ENCODE measurements around the gene RPS5.

The RPS5 gene

DNA sequence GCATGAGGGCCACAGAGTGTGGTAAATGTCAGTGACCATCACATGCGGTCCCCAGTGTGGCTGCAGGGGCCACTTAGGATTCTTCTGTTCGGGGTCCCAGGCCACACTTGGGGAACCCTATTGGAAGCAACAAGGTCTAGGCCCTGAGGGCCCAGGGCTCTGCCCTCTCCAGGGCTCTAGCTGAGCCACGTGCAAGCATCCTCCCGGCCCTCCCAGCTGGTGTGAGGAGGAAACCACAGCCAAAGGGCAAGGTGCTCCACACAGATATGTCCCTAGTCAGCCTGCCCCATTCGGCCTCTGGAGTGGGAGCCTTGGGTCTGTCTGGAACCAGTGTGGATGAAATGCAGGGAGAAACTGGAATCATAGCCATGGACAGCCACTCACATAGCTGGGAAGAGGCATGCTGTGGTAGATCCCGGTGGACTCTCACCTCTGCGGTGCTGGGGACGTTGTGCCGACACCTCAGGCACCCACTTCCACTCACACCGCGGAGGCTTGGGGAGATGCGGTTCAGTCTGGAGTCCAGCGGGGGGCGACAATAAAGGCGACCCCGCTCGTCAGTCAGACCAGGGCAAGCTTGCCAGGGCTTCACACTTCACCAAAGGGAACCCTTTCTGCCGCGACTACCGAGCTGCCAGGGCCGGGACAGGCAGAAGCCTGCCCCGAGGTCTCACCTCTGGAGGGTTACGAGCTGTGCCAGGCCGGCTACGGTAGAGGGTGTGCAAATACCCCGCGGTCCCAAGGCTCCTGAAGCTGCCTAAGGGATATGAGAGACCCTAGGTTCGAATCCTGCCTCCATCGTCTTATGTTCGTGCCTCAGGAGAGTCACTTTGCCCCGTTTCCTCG, 20.3 kb upstream of the RPS5 start:
- Histone ChIP-seq H3K9ac (ENCODE audit: low read length) (no peak overlapping the region), H3K27ac (ENCODE audit: low read length) (no peak overlapping the region), H3K4me3 (ENCODE audit: low read length) (no peak overlapping the region), H3K9me3 (ENCODE audit: insufficient read depth, low read length) (no peaks in the 10 kb centered on the region), H3K4me2 (ENCODE audit: low read length) (no peak overlapping the region), H3K27me3 (ENCODE audit: low read depth, low read length) (no peaks in the 10 kb centered on the region), H3K79me2 (ENCODE audit: low read length) (peaks cover 2% of the 10 kb centered on the region), H3K4me1 (ENCODE audit: low read length) (peaks cover 6% of the 10 kb centered on the region; the same call in 1 of the 2 replicates), H3K36me3 (replicated peaks; ENCODE audit: low read depth, low read length) (no peaks in the 10 kb centered on the region), H4K20me1 (ENCODE audit: insufficient read depth, low read length) (no peaks in the 10 kb centered on the region), H2AFZ (ENCODE audit: low read depth, low read length) (no peak overlapping the region)
- TF ChIP-seq EZH2phosphoT487 (IDR thresholded peaks at IDR 0.05; ENCODE audit: low read depth) (no peak), CTCF (IDR thresholded peaks at IDR 0.05; ENCODE audit: low read depth, low read length) (no peak)

- H3K9me3 ChIP-seq (ENCODE audit: insufficient read depth, low read length): no peaks in the 10 kb centered on the region
- no peaks in the 10 kb centered on the region for H3K79me2 ChIP-seq (ENCODE audit: low read length)
- H3K4me1 ChIP-seq (ENCODE audit: low read length): peaks cover 6% of the 10 kb centered on the region; the same call in 1 of the 2 replicates
- no peak for TF ChIP-seq EZH2phosphoT487 (IDR thresholded peaks at IDR 0.05; ENCODE audit: low read depth)
- TF ChIP-seq CTCF (IDR thresholded peaks at IDR 0.05; ENCODE audit: low read depth, low read length): no peak
- no peaks in the 10 kb centered on the region for H3K36me3 ChIP-seq (replicated peaks; ENCODE audit: low read depth, low read length)
- H3K4me2 ChIP-seq (ENCODE audit: low read length): no peak overlapping the region
- no peaks in the 10 kb centered on the region for H3K27me3 ChIP-seq (ENCODE audit: low read depth, low read length)
- no peak overlapping the region for H3K4me3 ChIP-seq (ENCODE audit: low read length)
- no peak overlapping the region for H2AFZ ChIP-seq (ENCODE audit: low read depth, low read length)
- no peak overlapping the region for H3K9ac ChIP-seq (ENCODE audit: low read length)
- no peaks in the 10 kb centered on the region for H4K20me1 ChIP-seq (ENCODE audit: insufficient read depth, low read length)
- H3K27ac ChIP-seq (ENCODE audit: low read length): no peak overlapping the region
Observed at GRCh38 chr19:58367698-58368454, 19.2 kb upstream of the RPS5 start.

GRCh38 chr19:58368561-58369360, 18.3 kb upstream of the RPS5 start:
- no peak overlapping the region for H3K27ac ChIP-seq (ENCODE audit: low read length)
- H3K36me3 ChIP-seq (replicated peaks; ENCODE audit: low read depth, low read length): no peaks in the 10 kb centered on the region
- H4K20me1 ChIP-seq (ENCODE audit: insufficient read depth, low read length): no peaks in the 10 kb centered on the region
- H3K4me2 ChIP-seq (ENCODE audit: low read length): no peak overlapping the region
- no peaks in the 10 kb centered on the region for H3K79me2 ChIP-seq (ENCODE audit: low read length)
- H3K9ac ChIP-seq (ENCODE audit: low read length): no peak overlapping the region
- TF ChIP-seq CTCF (IDR thresholded peaks at IDR 0.05; ENCODE audit: low read depth, low read length) (no peak), EZH2phosphoT487 (IDR thresholded peaks at IDR 0.05; ENCODE audit: low read depth) (no peak)
- peaks cover 6% of the 10 kb centered on the region; the same call in 1 of the 2 replicates for H3K4me1 ChIP-seq (ENCODE audit: low read length)
- no peaks in the 10 kb centered on the region for H3K27me3 ChIP-seq (ENCODE audit: low read depth, low read length)
- no peak overlapping the region for H2AFZ ChIP-seq (ENCODE audit: low read depth, low read length)
- no peak overlapping the region for H3K4me3 ChIP-seq (ENCODE audit: low read length)
- no peaks in the 10 kb centered on the region for H3K9me3 ChIP-seq (ENCODE audit: insufficient read depth, low read length)

Data from OCI-LY3 (cell line).